HEK293 (cell line): Measurements from ENCODE around the gene CDC42SE1.
A peak's percentile ranks its signal among the peaks of the same experiment; 100 is the strongest.

Experiments
- CTCF ChIA-PET: fragments of 350-600 bp; formaldehyde crosslinking; extraction: SDS; loops from one replicate; lab custom pipeline; 2021; ENCODE audit warnings: antibody characterized with exemption; lab: Yijun Ruan, JAX
- POLR2A ChIA-PET: fragments of 300-600 bp; formaldehyde crosslinking; extraction: SDS; loops from one replicate; lab custom pipeline; 2020; ENCODE audit warnings: antibody characterized with exemption, inconsistent platforms; lab: Yijun Ruan, JAX
- H3K27ac ChIP-seq: fragments of 200-500 bp; sonication (Bioruptor generic); 2 replicates; pipeline ENCODE4 v1.5.1; 2014; ENCODE audit warnings: low read depth, low read length, control low read depth, inconsistent platforms; ENCODE audit errors: extremely low read depth
- H3K36me3 ChIP-seq, 2 experiments: fragments of 200-500 bp in 1 of 2; sonication (Bioruptor generic) in 1 of 2; 1 replicate in 1 of 2; 2 replicates in 1 of 2; pipeline ENCODE4 v1.5.1; 2014 to 2017; ENCODE audit warnings: inconsistent platforms in 2 of 2, low read length in 2 of 2; ENCODE audit not compliant: control insufficient read depth in 2 of 2, insufficient read depth in 1 of 2
- H3K4me1 ChIP-seq: fragments of 200-500 bp; sonication (Bioruptor generic); 2 replicates; pipeline ENCODE4 v1.5.1; 2014; ENCODE audit warnings: mild to moderate bottlenecking, low read length, inconsistent platforms; ENCODE audit not compliant: control insufficient read depth, insufficient read depth
- H3K4me3 ChIP-seq: 2 replicates; pipeline ENCODE4 v1.5.1; 2011; ENCODE audit warnings: low read depth, mild to moderate bottlenecking, control low read depth, low read length, moderate library complexity
- H3K9me3 ChIP-seq: fragments of 200-500 bp; sonication (Bioruptor generic); 2 replicates; pipeline ENCODE4 v1.5.1; 2014; ENCODE audit warnings: low read depth, low read length, inconsistent platforms; ENCODE audit not compliant: control insufficient read depth, insufficient read depth
- HOXA7 ChIP-seq: sonication (generic); formaldehyde crosslinking; IDR thresholded peaks from 2 replicates; pipeline ENCODE4 v1.8.1; 2022; ENCODE audit warnings: missing genetic modification reagents, borderline replicate concordance
- IKZF3 ChIP-seq: fragments of 450-650 bp; IDR thresholded peaks from 2 replicates; pipeline ENCODE4 v1.5.0; 2018; ENCODE audit warnings: missing biosample characterization, mild to moderate bottlenecking, missing genetic modification characterization, moderate library complexity
- INSM2 ChIP-seq: fragments of 450-650 bp; formaldehyde crosslinking; IDR thresholded peaks from 2 replicates; pipeline ENCODE4 v1.5.1; 2016; ENCODE audit warnings: missing biosample characterization, missing genetic modification characterization
- KLF1 ChIP-seq: fragments of 450-650 bp; formaldehyde crosslinking; IDR thresholded peaks from 2 replicates; pipeline ENCODE4 v1.5.1; 2016; ENCODE audit warnings: missing biosample characterization, missing genetic modification characterization
- KLF7 ChIP-seq: fragments of 450-650 bp; formaldehyde crosslinking; IDR thresholded peaks from 2 replicates; pipeline ENCODE4 v1.5.1; 2016; ENCODE audit warnings: missing biosample characterization, missing genetic modification characterization, borderline replicate concordance
- PRDM1 ChIP-seq: fragments of 450-650 bp; formaldehyde crosslinking; IDR thresholded peaks from 2 replicates; pipeline ENCODE4; 2016; ENCODE audit warnings: missing biosample characterization, missing genetic modification characterization
- REPIN1 ChIP-seq: fragments of 450-650 bp; formaldehyde crosslinking; IDR thresholded peaks from 2 replicates; pipeline ENCODE4 v1.5.1; 2017; ENCODE audit warnings: missing biosample characterization, missing genetic modification characterization, low read depth
- REST ChIP-seq: fragments of 450-650 bp; formaldehyde crosslinking; IDR thresholded peaks from 2 replicates; pipeline ENCODE4 v1.5.1; 2016; ENCODE audit warnings: missing biosample characterization, missing genetic modification characterization
- SETDB1 ChIP-seq: IDR thresholded peaks from one replicate; pipeline ENCODE4 v1.6.1; 2017; ENCODE audit warnings: mild to moderate bottlenecking, low read length, moderate library complexity, mixed read lengths; ENCODE audit not compliant: insufficient read length
- ZBTB26 ChIP-seq: fragments of 450-650 bp; formaldehyde crosslinking; optimal IDR thresholded peaks from 2 replicates; pipeline ENCODE3; 2016; ENCODE audit warnings: missing biosample characterization, mild to moderate bottlenecking, missing genetic modification characterization
- ZBTB44 ChIP-seq: fragments of 450-650 bp; IDR thresholded peaks from 2 replicates; pipeline ENCODE4 v1.5.1; 2018; ENCODE audit warnings: missing biosample characterization, mild to moderate bottlenecking, missing genetic modification characterization
- ZFP3 ChIP-seq: fragments of 450-650 bp; formaldehyde crosslinking; IDR thresholded peaks from 2 replicates; pipeline ENCODE4 v1.5.1; 2016; ENCODE audit warnings: low read depth, missing biosample characterization, missing genetic modification characterization
- ZNF140 ChIP-seq: fragments of 450-650 bp; formaldehyde crosslinking; IDR thresholded peaks from 2 replicates; pipeline ENCODE4 v1.5.1; 2016; ENCODE audit warnings: missing biosample characterization, missing genetic modification characterization
- ZNF174 ChIP-seq: fragments of 450-650 bp; formaldehyde crosslinking; IDR thresholded peaks from 2 replicates; pipeline ENCODE4 v1.5.0; 2017; ENCODE audit warnings: missing biosample characterization, mild to moderate bottlenecking, missing genetic modification characterization
- ZNF23 ChIP-seq: fragments of 450-650 bp; formaldehyde crosslinking; IDR thresholded peaks from 2 replicates; pipeline ENCODE4 v1.5.1; 2016; ENCODE audit warnings: missing biosample characterization, missing genetic modification characterization, borderline replicate concordance
- ZNF302 ChIP-seq: fragments of 450-650 bp; formaldehyde crosslinking; IDR thresholded peaks from 2 replicates; pipeline ENCODE4 v1.5.1; 2016; ENCODE audit warnings: missing biosample characterization, missing genetic modification characterization, low read depth
- ZNF335 ChIP-seq: fragments of 450-650 bp; formaldehyde crosslinking; conservative IDR thresholded peaks from 2 replicates; pipeline ENCODE4 v1.5.1; 2016; ENCODE audit warnings: missing biosample characterization, missing genetic modification characterization
- ZNF501 ChIP-seq: fragments of 450-650 bp; formaldehyde crosslinking; IDR thresholded peaks from 2 replicates; pipeline ENCODE4 v1.5.1; 2016; ENCODE audit warnings: missing biosample characterization, missing genetic modification characterization
- ZNF580 ChIP-seq: fragments of 450-650 bp; formaldehyde crosslinking; IDR thresholded peaks from 2 replicates; pipeline ENCODE4 v1.5.1; 2016; ENCODE audit warnings: missing biosample characterization, missing genetic modification characterization
- ZNF596 ChIP-seq: fragments of 450-650 bp; IDR thresholded peaks from 2 replicates; pipeline ENCODE4 v1.5.0; 2018; ENCODE audit warnings: missing biosample characterization, mild to moderate bottlenecking, missing genetic modification characterization, moderate library complexity
- ZNF623 ChIP-seq: fragments of 450-650 bp; formaldehyde crosslinking; IDR thresholded peaks from 2 replicates; pipeline ENCODE4 v1.5.1; 2016; ENCODE audit warnings: missing biosample characterization, missing genetic modification characterization
- ZNF624 ChIP-seq: fragments of 450-650 bp; formaldehyde crosslinking; IDR thresholded peaks from 2 replicates; pipeline ENCODE4 v1.5.1; 2017; ENCODE audit warnings: missing biosample characterization, missing genetic modification characterization
- ZNF629 ChIP-seq: fragments of 450-650 bp; formaldehyde crosslinking; IDR thresholded peaks from 2 replicates; pipeline ENCODE4 v1.5.1; 2017; ENCODE audit warnings: missing biosample characterization, missing genetic modification characterization
- ZNF76 ChIP-seq: fragments of 450-650 bp; formaldehyde crosslinking; IDR thresholded peaks from 2 replicates; pipeline ENCODE4; 2016; ENCODE audit warnings: low read depth, missing biosample characterization, missing genetic modification characterization, borderline replicate concordance
- ZNF837 ChIP-seq: fragments of 450-650 bp; formaldehyde crosslinking; IDR thresholded peaks from 2 replicates; pipeline ENCODE4 v1.5.1; 2016; ENCODE audit warnings: missing biosample characterization, missing genetic modification characterization
- ZSCAN4 ChIP-seq: fragments of 450-650 bp; formaldehyde crosslinking; IDR thresholded peaks from 2 replicates; pipeline ENCODE4 v1.5.1; 2017; ENCODE audit warnings: missing biosample characterization, missing genetic modification characterization

CDC42SE1 gene

GRCh38 chr1:151060657-151061421 lies 1.4 kb upstream of the CDC42SE1 start (continued):
- TF ChIP-seq REPIN1 (tag by site-specific recombination) (no peak), IKZF3 (tag by site-specific recombination) (peak; percentile 79), ZSCAN4 (tag by site-specific recombination) (no peak), KLF1 (tag by site-specific recombination) (no peak), INSM2 (no peak), ZNF837 (tag by site-specific recombination) (no peak)

- H3K36me3 ChIP-seq = peaks cover 0 to 32% of the 10 kb centered on the region in 2 experiments; a peak in 2 of 3 replicates
- ChIA-PET POLR2A (interaction anchor here (0.6 to 3.8 kb wide), 7 partner anchors 10 to 194 kb away, joined by 3 to 20 read pairs (median 5); partner anchors contain the start of genes C1orf56, GABPB2, MINDY1 and PSMD4), CTCF (interaction anchor here (0.6 to 3.0 kb wide), 12 partner anchors 10 to 281 kb away, joined by 3 to 17 read pairs (median 4); partner anchors contain the start of genes C1orf56, GABPB2 and MINDY1)
- peaks cover 4% of the 10 kb centered on the region; the same call in 1 of the 2 replicates for H3K4me1 ChIP-seq
- H3K27ac ChIP-seq = peak within 1 kb of the TSS; percentile 83
- H3K9me3 ChIP-seq = no peaks in the 10 kb centered on the region
- H3K4me3 ChIP-seq = peak within 1 kb of the TSS; percentile 89
- TF ChIP-seq ZNF140 (tag by site-specific recombination) = no peak
- TF ChIP-seq ZNF76 (tag by site-specific recombination) = peak; percentile 15; the same call in 1 of the 2 replicates
- no peak; the same call in 1 of the 2 replicates for TF ChIP-seq ZNF629 (tag by site-specific recombination)
- no peak for TF ChIP-seq ZNF23 (tag by site-specific recombination)
- TF ChIP-seq ZNF501 (tag by site-specific recombination) = no peak
- peak; percentile 42; the same call in 1 of the 2 replicates for TF ChIP-seq KLF7 (tag by site-specific recombination)
- TF ChIP-seq ZNF302 (tag by site-specific recombination) = no peak
- TF ChIP-seq REST (tag by site-specific recombination) = no peak
- TF ChIP-seq ZNF624 (tag by site-specific recombination) = no peak
- no peak for TF ChIP-seq ZBTB44
- no peak for TF ChIP-seq ZNF623 (tag by site-specific recombination)
- peak; percentile 49; the same call in 1 of the 2 replicates for TF ChIP-seq ZNF596 (tag by site-specific recombination)
- no peak for TF ChIP-seq ZFP3
- TF ChIP-seq HOXA7 (CRISPR knock-in tag) = no peak
- no peak for TF ChIP-seq ZNF174
- TF ChIP-seq ZNF580 (tag by site-specific recombination) = no peak
- TF ChIP-seq ZBTB26 = no peak
- peak; percentile 86 for TF ChIP-seq PRDM1
- no peak for TF ChIP-seq SETDB1
- no peak for TF ChIP-seq ZNF335
These were observed 710 bp upstream of the CDC42SE1 start, which contains the start of gene MLLT11 for GRCh38 chr1:151060007-151060656. MLLT11 (plus strand) TSS chr1:151060397; CDS start chr1:151067225, 6,828 bp downstream.
